HG03139 (cell line): Measurements from ENCODE around the gene OPRD1.
"Not testable (repeated sequence)": the region's sequence is repeated elsewhere in the genome, so short reads cannot be mapped to it uniquely, and the experiment has no call there.

Source experiments
- ATAC-seq: cut with Tn5 transposase; IDR thresholded peaks from one replicate; pipeline ENCODE4 v1.9.1; 2021; ENCODE audit not compliant: unreplicated experiment

OPRD1 gene

DNA sequence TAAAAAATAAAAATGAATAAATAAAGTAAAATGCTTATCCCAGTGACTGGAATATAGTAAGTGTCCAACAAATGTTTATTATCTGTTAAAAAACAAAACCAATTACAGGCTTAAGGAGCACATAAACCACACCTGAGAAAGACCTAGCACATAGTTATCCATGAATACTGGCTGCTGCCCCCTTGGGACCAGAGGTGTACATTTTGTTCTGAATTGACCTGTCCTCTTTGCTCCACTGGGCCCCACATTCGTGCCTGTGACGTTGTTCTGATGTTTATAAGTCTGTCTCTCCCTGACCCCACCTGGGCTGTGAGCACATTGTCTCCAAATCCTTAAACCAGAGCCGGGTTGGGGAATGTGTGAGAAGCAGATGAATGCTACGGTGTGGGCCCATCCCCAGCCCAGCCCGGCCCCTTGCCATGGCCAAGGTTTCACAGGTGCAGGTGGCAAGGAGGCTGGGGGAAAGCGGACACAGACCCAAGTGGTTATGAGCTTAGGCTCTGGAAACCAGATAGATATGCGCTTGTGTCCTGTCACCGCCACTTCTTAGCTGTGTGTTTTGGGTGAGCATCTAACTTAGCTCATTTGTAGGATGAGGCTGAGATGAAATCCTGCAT, 29.1 kb downstream of the OPRD1 start:
- ATAC-seq: no peak

GRCh38 chr1:28845786-28846543, 34.0 kb downstream of the OPRD1 start:
- ATAC-seq: no peak

- not testable (repeated sequence) for ATAC-seq
Measured at GRCh38 chr1:28847207-28847606, 35.2 kb downstream of the OPRD1 start.

DNA sequence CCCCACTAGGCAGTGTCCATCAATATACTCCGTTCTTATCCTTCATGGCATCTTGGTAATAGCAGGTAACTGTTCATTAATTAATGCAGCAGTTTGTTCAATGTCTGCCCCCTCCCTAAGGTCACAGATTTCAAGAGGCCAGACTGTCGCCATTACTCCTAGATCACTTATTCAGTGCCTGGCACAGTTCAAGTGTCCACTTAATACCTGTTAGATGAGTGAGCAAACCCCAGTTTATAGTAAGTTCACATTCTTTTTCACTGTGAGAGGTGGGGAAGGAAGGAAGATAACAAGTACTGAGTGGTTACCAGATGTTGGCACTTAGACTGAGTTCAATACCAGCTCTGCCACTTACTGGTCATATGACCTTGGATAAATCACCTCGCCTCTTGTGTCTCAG, 36.4 kb downstream of the OPRD1 start:
- no peak for ATAC-seq

DNA sequence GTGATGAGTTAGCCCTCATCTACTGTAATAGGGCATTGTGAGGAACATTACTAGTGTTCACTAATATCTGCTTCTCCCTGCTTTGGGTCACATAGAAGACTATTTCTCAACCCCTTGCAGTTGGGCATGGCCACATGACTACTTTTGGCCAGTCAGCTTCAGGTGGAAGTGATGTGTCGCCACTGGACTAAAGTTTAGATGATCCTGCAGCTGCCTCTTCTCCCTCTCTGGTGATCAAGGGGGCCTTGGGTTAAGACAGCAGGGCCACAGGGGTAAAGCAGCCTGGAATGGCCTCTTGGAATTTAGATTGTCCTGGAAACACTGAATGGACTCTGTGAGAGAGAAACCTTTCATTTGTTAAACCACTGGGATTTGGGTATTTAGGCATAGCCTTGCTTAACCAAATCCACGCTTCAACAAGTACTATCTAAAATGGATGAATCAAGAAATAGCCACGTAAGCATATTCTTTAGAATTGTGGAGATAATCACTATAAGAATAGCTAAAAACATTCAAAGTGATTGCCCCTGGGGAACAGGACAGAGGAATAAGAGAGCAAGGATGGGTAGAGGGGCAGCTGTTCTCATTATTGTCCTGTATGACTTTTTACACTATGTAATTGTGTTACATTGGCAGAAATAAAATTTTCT, 41.2 kb downstream of the OPRD1 start:
- ATAC-seq: no peak

- not testable (repeated sequence) for ATAC-seq
Measured at GRCh38 chr1:28854406-28854805, 42.4 kb downstream of the OPRD1 start.

DNA sequence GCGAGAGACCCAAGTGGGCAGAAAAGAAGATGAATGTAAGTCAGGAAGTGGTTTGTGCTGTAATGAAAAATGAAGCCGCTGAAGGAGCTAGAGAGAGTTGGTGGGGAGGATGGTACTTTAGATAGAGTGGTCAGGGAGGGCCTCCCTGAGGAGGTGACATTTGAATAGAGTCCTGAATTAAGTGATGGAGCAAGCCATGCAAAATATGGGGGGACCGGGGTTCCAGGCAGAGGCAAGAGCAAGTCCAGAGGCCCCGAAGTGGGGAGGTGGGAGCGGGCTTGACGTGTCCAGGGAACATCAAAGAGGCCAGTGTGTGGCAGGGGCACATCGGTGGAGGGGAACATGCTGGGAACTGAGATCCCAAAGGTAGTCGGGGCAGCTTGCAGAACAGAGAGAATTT, 43.1 kb downstream of the OPRD1 start:
- ATAC-seq: no peak

- no peak for ATAC-seq
Measured at GRCh38 chr1:28855469-28855951, 43.5 kb downstream of the OPRD1 start.

- ATAC-seq: no peak
Measured at GRCh38 chr1:28855969-28856368, 44.0 kb downstream of the OPRD1 start.

- ATAC-seq: peak; percentile 61
Measured at GRCh38 chr1:28860332-28861073, 48.5 kb downstream of the OPRD1 start.

DNA sequence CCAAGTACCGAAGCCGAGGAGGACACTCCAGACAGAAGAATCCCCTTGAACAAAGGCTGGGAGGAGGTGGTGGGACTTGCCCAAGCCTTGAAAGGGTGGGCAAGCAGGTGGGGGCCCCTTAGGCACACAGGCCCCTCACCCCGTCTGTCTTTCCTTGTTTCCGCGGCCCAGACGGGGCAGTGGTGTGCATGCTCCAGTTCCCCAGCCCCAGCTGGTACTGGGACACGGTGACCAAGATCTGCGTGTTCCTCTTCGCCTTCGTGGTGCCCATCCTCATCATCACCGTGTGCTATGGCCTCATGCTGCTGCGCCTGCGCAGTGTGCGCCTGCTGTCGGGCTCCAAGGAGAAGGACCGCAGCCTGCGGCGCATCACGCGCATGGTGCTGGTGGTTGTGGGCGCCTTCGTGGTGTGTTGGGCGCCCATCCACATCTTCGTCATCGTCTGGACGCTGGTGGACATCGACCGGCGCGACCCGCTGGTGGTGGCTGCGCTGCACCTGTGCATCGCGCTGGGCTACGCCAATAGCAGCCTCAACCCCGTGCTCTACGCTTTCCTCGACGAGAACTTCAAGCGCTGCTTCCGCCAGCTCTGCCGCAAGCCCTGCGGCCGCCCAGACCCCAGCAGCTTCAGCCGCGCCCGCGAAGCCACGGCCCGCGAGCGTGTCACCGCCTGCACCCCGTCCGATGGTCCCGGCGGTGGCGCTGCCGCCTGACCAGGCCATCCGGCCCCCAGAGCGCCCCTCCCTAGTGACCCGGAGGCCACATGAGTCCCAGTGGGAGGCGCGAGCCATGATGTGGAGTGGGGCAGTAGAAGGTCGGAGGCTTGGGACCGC, 50.8 kb downstream of the OPRD1 start:
- no peak for ATAC-seq

GRCh38 chr1:28864695-28865094, 52.7 kb downstream of the OPRD1 start:
- no peak for ATAC-seq

DNA sequence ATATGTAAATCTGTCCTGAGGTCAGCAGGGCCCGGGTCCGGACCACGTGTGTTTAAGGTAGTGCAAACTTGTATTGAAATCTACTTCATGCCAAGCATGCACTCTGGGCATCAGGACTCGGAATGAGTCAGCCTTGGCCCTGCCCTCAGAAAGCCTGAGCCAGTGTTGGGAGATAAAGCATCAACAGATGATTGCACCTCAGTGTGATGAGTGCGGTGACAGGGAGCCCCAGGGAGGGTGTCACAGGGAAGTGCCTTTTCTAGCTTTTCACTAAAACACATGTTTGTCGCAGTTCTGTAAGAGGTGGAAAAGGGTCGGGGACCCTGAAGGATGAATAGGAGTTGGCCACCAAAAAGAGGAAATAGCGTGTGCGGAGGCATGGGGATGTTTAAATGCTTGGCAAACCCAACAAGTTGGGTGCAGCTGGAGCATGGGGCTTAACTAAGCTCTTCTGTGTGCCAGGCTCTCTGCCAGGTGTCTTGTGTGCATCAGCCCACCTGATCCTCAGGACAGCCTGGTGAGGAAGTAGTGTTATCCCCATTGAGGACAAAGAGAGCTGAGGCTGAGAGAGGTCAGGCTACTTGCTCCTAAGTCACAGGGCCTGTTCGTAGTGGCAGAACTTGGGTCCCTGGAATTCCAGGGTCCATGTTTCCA, 54.2 kb downstream of the OPRD1 start:
- ATAC-seq: no peak

- ATAC-seq: no peak
Measured at GRCh38 chr1:28867850-28868249, 55.9 kb downstream of the OPRD1 start.

- ATAC-seq: no peak
Measured at GRCh38 chr1:28869952-28870351, 58.0 kb downstream of the OPRD1 start.

- ATAC-seq: no peak
Measured at GRCh38 chr1:28871631-28872401, 59.8 kb downstream of the OPRD1 start.

GRCh38 chr1:28875134-28875533, 63.2 kb downstream of the OPRD1 start:
- not testable (repeated sequence) for ATAC-seq

- no peak for ATAC-seq
Measured at GRCh38 chr1:28877132-28877781, 65.3 kb downstream of the OPRD1 start.

DNA sequence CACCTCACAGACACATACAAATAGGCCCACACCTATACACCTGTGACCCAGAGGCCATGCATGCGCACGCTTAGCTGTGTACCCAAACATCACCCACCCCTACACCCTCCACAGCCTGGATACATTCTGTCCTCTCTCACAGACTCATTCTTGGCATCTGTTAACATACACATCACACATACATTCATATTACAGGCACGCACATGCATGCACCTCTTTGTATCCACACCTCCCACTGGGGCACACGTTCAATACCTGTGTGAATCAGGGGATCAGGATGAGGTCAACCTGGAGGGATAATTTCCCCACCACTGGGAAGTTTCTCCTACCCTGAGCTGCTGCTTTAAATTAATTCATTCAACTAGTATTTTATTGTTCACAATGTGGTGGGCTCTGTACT, 66.8 kb downstream of the OPRD1 start:
- ATAC-seq: no peak
